ENCODE results near the gene CNIH3.

CNIH3 gene

GRCh38 chr1:224727351-224728289 is 111.5 kb downstream of the CNIH3 start:
- H3K27ac ChIP-seq: no peak overlapping the region
- no peaks in the 10 kb centered on the region for H3K27me3 ChIP-seq (ENCODE audit: control insufficient read depth, insufficient read depth, low read length)
- no peaks in the 10 kb centered on the region for H3K4me1 ChIP-seq
- H3K9ac ChIP-seq: no peak overlapping the region
- H2AFZ ChIP-seq: no peak overlapping the region
- H3K9me3 ChIP-seq (ENCODE audit: control insufficient read depth, low read length): no peaks in the 10 kb centered on the region
- H3K4me3 ChIP-seq (ENCODE audit: low read depth, low read length): no peak overlapping the region
- no peaks in the 10 kb centered on the region for H3K79me2 ChIP-seq
- H3K36me3 ChIP-seq (ENCODE audit: control insufficient read depth, insufficient read depth, low read length): no peaks in the 10 kb centered on the region
- no peak overlapping the region for H3K4me2 ChIP-seq (ENCODE audit: low read length)
- TF ChIP-seq CTCF (IDR thresholded peaks at IDR 0.05): no peak

- Histone ChIP-seq H3K4me1 (no peaks in the 10 kb centered on the region), H3K36me3 (ENCODE audit: control insufficient read depth, insufficient read depth, low read length) (no peaks in the 10 kb centered on the region), H3K79me2 (no peaks in the 10 kb centered on the region), H2AFZ (no peak overlapping the region), H3K4me2 (ENCODE audit: low read length) (no peak overlapping the region), H3K9ac (no peak overlapping the region), H3K27ac (no peak overlapping the region), H3K4me3 (ENCODE audit: low read depth, low read length) (no peak overlapping the region), H3K9me3 (ENCODE audit: control insufficient read depth, low read length) (no peaks in the 10 kb centered on the region), H3K27me3 (ENCODE audit: control insufficient read depth, insufficient read depth, low read length) (no peaks in the 10 kb centered on the region)
- no peak for TF ChIP-seq CTCF (IDR thresholded peaks at IDR 0.05)
Observed at GRCh38 chr1:224730540-224730939, 114.4 kb downstream of the CNIH3 start.

- Histone ChIP-seq H3K36me3 (ENCODE audit: control insufficient read depth, insufficient read depth, low read length) (no peaks in the 10 kb centered on the region), H3K4me3 (ENCODE audit: low read depth, low read length) (no peak overlapping the region), H3K27ac (no peak overlapping the region), H3K79me2 (no peaks in the 10 kb centered on the region), H3K4me1 (no peaks in the 10 kb centered on the region), H2AFZ (no peak overlapping the region), H3K4me2 (ENCODE audit: low read length) (no peak overlapping the region), H3K9me3 (ENCODE audit: control insufficient read depth, low read length) (no peaks in the 10 kb centered on the region), H3K27me3 (ENCODE audit: control insufficient read depth, insufficient read depth, low read length) (no peaks in the 10 kb centered on the region), H3K9ac (no peak overlapping the region)
- TF ChIP-seq CTCF (IDR thresholded peaks at IDR 0.05): no peak
Observed at GRCh38 chr1:224730965-224731364, 114.8 kb downstream of the CNIH3 start.

- Histone ChIP-seq H3K27me3 (ENCODE audit: control insufficient read depth, insufficient read depth, low read length) (no peaks in the 10 kb centered on the region), H3K9ac (no peak overlapping the region), H3K27ac (no peak overlapping the region), H2AFZ (no peak overlapping the region), H3K4me3 (ENCODE audit: low read depth, low read length) (no peak overlapping the region), H3K36me3 (ENCODE audit: control insufficient read depth, insufficient read depth, low read length) (no peaks in the 10 kb centered on the region), H3K9me3 (ENCODE audit: control insufficient read depth, low read length) (no peaks in the 10 kb centered on the region), H3K4me2 (ENCODE audit: low read length) (no peak overlapping the region), H3K4me1 (no peaks in the 10 kb centered on the region), H3K79me2 (no peaks in the 10 kb centered on the region)
- no peak for TF ChIP-seq CTCF (IDR thresholded peaks at IDR 0.05)
Observed at GRCh38 chr1:224731633-224732032, 115.5 kb downstream of the CNIH3 start.

Measured in parathyroid adenoma (tissue), 2 donors.